Measurements from ENCODE around the gene CDRT15L2.
"Not testable (repeated sequence)": the region's sequence is repeated elsewhere in the genome, so short reads cannot be mapped to it uniquely, and the experiment has no call there.

Gene CDRT15L2

DNA sequence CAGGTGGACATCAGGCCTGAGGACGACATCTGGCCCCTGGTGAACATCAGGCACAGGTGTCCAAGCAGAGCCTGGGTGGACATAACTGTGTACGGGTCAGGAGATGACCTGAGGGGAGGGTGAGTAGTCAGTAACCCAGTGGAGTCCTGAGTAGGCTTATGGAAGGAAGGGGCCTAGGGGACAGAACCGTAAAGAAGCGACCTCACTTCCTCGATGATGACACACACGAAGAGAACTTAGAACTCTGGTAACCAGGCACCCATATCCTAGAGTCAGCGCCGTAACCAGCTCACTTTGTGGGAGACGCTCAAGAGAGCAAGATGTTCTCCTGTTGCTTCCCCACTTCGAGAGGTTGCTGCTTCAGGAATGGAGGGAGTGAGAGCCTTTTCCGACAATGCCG, at the start of gene CDRT15L2:
Gene CDRT15L2, plus strand, starts transcription at position 301 of the 400 bp plus-strand sequence. Its CDS starts 20 bp downstream, at position 321.
- H3K9me3 ChIP-seq (ENCODE audit: insufficient read depth, low read length); H3K27me3 ChIP-seq (ENCODE audit: insufficient read depth, insufficient read length); H3K4me1 ChIP-seq (ENCODE audit: insufficient read depth, insufficient read length); DNase-seq (ENCODE audit: low read depth, low spot score); H3K4me3 ChIP-seq (ENCODE audit: insufficient read length, low read depth); H3K36me3 ChIP-seq (ENCODE audit: insufficient read depth, insufficient read length, low read length); H3K9ac ChIP-seq (ENCODE audit: insufficient read length, low read depth): not testable (repeated sequence)

DNA sequence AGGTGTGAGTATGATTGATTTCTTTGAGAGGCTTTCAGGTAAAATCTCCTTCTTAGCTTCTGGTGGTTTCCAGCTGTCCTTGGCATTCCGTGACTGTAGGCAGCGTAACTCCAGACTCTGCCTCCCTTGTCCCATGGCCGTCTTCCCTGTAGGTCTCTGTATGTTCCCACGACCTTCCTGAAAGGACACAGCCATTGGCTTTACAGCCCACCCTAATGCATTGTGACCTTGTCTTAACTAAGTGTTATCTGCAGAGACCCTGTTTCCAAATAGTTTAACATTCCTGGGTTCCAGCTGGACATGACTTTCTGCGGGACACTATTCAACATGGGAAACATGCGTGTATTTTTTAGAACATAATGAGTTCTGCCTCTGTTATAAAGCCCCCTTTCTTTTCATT, 49.4 kb upstream of the CDRT15L2 start:
- not testable (repeated sequence) for H3K36me3 ChIP-seq (ENCODE audit: insufficient read depth, insufficient read length, low read length); H3K4me3 ChIP-seq (ENCODE audit: insufficient read length, low read depth); H3K27me3 ChIP-seq (ENCODE audit: insufficient read depth, insufficient read length); H3K4me1 ChIP-seq (ENCODE audit: insufficient read depth, insufficient read length); H3K9ac ChIP-seq (ENCODE audit: insufficient read length, low read depth); H3K9me3 ChIP-seq (ENCODE audit: insufficient read depth, low read length); DNase-seq (ENCODE audit: low read depth, low spot score)

DNA sequence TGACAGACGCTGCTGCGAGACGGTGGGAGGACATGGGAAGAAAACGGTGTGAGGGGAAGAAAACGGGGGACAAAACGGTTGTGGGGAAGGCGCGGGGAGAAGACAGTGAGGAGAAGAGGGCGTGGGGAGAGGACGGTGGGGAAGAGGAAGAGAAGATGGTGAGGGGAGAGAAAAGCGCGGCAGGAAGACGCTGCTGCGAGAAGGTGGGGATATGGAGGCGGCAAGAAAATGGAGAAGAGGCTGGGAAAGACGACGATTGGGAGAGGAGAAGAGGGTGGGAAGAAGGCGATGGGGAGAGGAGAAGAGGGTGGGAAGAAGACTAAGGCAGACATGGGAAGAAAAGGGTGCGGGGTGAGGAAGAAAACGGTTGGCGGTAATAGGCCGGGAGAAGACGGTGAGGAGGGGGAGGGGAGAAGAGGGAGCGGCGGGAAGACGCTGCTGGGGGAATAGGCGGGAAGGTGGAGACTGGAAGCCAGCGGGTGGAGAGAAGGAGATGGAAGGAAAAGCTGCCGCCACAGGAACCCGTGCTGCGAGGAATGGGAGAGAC, 46.9 kb upstream of the CDRT15L2 start:
- not testable (repeated sequence) for H3K27me3 ChIP-seq (ENCODE audit: insufficient read depth, insufficient read length); H3K4me3 ChIP-seq (ENCODE audit: insufficient read length, low read depth); H3K9me3 ChIP-seq (ENCODE audit: insufficient read depth, low read length); DNase-seq (ENCODE audit: low read depth, low spot score); H3K9ac ChIP-seq (ENCODE audit: insufficient read length, low read depth); H3K36me3 ChIP-seq (ENCODE audit: insufficient read depth, insufficient read length, low read length); H3K4me1 ChIP-seq (ENCODE audit: insufficient read depth, insufficient read length)

DNA sequence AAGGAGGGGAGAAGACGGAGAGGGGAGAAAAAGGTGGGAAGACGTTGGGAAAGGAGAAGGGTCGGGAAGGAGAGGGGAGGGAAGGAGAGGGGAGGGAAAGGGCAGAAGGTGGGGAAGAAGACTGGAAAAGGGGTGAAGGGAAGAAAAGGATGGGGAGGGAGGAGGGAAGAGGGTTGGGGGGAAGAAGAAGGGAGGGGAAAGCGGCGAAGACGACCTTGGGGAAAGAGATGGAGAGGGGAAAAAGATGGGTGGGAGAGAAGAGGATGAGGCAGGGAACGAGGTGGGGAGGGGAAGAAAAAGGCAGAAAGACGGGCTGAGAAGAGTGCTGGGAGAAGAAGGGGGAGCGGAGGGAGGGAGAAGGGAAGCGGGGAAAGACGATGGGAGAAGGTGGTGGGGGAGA, 46.3 kb upstream of the CDRT15L2 start:
- H3K4me1 ChIP-seq (ENCODE audit: insufficient read depth, insufficient read length); H3K27me3 ChIP-seq (ENCODE audit: insufficient read depth, insufficient read length); H3K9me3 ChIP-seq (ENCODE audit: insufficient read depth, low read length); H3K9ac ChIP-seq (ENCODE audit: insufficient read length, low read depth); H3K4me3 ChIP-seq (ENCODE audit: insufficient read length, low read depth); H3K36me3 ChIP-seq (ENCODE audit: insufficient read depth, insufficient read length, low read length): not testable (repeated sequence)
- DNase-seq (ENCODE audit: low read depth, low spot score) = peak; percentile 9

DNA sequence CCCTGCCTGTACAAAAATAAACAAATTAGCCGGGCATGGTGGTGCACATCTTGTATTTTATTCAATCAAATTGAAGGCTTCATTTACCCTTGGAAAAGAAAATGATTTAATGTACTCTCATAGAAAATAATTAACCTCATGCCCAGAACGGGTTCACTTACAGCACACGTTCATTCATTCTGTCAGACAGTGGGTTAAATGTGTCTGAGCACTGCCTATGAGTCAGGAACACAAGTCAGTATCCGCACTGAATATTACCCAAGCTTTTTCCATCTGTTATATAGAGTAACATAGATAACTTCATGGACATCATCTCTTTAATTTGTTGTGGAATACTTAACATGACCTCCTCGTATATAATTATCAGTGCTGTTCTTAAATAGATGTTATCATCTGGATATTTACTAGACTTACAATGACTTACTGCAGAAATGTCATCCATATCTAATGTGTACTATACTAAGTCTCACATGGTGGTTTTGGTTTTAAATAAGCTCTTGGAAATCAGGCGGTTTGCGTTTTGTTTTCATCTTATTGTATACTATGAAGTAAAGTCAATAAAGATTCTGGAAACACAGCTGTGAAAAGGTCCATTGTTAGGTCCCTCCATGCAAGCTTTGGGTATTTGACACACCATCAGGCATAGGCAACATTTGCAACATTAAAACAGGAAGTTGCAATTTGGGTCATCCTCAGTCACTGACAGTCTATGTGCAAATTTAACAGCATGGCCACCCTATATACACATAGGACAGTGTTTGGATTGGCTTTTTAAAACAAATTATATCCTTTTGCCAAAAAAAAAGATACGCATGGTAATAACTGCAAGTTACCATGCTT, 44.6 kb upstream of the CDRT15L2 start:
- H3K9me3 ChIP-seq (ENCODE audit: insufficient read depth, low read length); H3K9ac ChIP-seq (ENCODE audit: insufficient read length, low read depth); H3K4me1 ChIP-seq (ENCODE audit: insufficient read depth, insufficient read length); H3K27me3 ChIP-seq (ENCODE audit: insufficient read depth, insufficient read length); H3K4me3 ChIP-seq (ENCODE audit: insufficient read length, low read depth); H3K36me3 ChIP-seq (ENCODE audit: insufficient read depth, insufficient read length, low read length); DNase-seq (ENCODE audit: low read depth, low spot score): not testable (repeated sequence)

DNA sequence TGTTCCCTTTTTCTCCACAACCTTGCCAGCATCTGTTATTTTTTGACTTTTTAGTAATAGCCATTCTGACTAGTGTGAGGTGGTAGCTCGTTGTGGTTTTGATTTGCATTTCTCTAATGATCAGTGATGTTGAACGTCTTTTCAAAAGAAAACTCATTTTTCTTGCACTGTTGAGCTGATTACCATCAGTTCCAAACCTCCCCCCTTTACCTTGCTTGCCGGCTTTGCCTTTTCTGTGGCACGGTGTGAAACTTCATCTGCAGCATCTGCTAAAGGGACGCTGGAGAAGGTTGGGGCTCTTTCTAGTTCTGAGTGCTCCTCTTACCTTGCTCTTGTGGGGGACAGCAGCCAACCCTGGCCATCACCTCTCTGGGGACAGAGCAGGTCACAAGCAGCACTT, 39.1 kb upstream of the CDRT15L2 start:
- H3K27me3 ChIP-seq (ENCODE audit: insufficient read depth, insufficient read length); H3K36me3 ChIP-seq (ENCODE audit: insufficient read depth, insufficient read length, low read length); H3K9ac ChIP-seq (ENCODE audit: insufficient read length, low read depth); H3K4me3 ChIP-seq (ENCODE audit: insufficient read length, low read depth); H3K9me3 ChIP-seq (ENCODE audit: insufficient read depth, low read length); DNase-seq (ENCODE audit: low read depth, low spot score); H3K4me1 ChIP-seq (ENCODE audit: insufficient read depth, insufficient read length): not testable (repeated sequence)

DNA sequence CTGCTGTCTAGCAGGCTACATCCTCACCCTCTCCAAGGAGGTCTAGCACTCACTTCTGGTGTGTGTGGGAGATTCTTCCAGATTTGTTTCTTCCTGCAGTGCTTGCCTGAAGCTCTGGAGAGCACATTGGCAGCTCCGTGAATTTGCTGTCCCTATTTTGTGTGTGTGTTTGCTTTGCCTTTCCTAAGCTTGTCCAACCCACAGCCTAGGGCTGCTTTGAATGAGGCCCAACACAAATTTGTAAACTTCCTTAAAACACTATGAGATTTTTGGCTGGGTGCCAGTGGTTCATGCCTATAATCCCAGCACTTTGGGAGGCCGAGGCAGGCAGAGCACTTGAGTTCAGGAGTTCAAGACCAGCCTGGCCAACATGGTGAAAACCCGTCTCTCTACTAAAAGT, 38.7 kb upstream of the CDRT15L2 start:
- H3K9ac ChIP-seq (ENCODE audit: insufficient read length, low read depth); H3K27me3 ChIP-seq (ENCODE audit: insufficient read depth, insufficient read length); H3K9me3 ChIP-seq (ENCODE audit: insufficient read depth, low read length); DNase-seq (ENCODE audit: low read depth, low spot score); H3K4me1 ChIP-seq (ENCODE audit: insufficient read depth, insufficient read length); H3K4me3 ChIP-seq (ENCODE audit: insufficient read length, low read depth); H3K36me3 ChIP-seq (ENCODE audit: insufficient read depth, insufficient read length, low read length): not testable (repeated sequence)

DNA sequence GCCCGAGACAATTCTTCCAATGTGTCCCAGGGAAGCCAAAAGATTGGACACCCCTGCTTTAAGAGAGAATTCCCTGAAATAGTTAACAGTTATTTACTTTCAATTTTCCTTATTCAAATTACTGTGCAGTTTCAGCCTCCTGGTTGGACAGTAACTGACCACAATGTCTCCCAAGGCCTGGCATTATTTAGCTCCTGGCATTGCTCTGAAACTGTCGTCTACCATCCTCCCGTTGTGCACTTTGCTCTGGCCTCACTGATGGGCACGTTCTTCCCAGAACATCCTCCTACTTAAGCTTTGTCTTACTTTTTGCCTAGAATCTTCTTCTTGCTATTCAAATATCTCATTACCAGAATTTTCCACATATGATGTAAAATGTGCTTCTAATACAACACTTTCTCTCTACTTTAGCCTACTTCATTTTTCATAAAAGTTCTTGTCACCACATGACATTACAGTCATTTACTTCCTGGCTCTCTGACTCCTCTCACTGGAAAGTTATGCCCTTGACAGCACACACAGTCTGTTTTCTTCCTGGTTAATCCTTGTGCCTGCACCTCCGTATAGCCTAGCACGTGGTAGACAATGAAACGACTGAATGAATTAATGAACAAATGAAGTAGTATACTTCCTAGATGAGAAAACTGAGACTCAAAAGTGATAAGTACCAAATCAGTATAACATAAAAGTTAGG, 37.5 kb upstream of the CDRT15L2 start:
- H3K27me3 ChIP-seq (ENCODE audit: insufficient read depth, insufficient read length); H3K9ac ChIP-seq (ENCODE audit: insufficient read length, low read depth); DNase-seq (ENCODE audit: low read depth, low spot score); H3K36me3 ChIP-seq (ENCODE audit: insufficient read depth, insufficient read length, low read length); H3K4me3 ChIP-seq (ENCODE audit: insufficient read length, low read depth); H3K9me3 ChIP-seq (ENCODE audit: insufficient read depth, low read length); H3K4me1 ChIP-seq (ENCODE audit: insufficient read depth, insufficient read length): not testable (repeated sequence)

DNA sequence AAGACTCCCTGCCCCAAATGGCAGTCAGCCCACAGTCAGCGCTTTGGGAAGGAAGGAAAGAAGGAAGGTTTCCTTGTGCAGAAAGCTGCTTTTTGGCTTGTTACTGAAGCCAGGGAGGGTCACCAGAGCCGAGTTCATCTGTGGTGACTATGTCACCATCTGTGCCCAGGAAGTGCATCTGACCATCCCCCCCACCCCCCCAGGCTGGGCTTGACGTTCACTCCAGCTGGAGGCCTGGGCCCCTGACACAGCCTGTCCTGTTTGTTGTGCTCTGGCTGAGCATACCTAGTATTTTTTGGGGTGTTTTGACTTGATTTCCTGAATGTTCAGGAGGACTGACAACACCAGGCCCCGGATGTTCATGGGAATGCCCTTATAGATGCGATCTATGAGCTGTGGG, 31.6 kb upstream of the CDRT15L2 start:
- H3K9ac ChIP-seq (ENCODE audit: insufficient read length, low read depth); H3K4me3 ChIP-seq (ENCODE audit: insufficient read length, low read depth); H3K4me1 ChIP-seq (ENCODE audit: insufficient read depth, insufficient read length); H3K27me3 ChIP-seq (ENCODE audit: insufficient read depth, insufficient read length); DNase-seq (ENCODE audit: low read depth, low spot score); H3K36me3 ChIP-seq (ENCODE audit: insufficient read depth, insufficient read length, low read length); H3K9me3 ChIP-seq (ENCODE audit: insufficient read depth, low read length): not testable (repeated sequence)

DNA sequence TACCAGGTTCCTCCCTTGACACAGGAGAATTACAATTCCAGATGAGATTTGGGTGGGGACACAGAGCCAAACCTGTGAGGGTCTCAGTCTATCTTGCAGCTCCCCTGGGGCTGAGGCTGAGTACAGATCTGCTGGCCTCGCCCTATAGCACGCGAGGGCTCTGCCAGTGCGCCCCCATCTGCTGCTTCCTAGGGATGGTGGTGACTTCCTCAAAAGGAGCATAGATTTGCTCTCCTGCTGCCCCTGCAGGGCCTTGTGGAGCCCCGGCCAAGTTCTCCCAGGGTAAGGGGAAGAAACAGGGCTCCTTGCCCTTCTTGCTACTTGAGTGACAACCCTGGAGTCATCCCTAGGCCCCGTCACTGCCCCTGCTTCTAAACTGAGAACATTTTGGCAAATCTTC, 26.6 kb upstream of the CDRT15L2 start:
- not testable (repeated sequence) for H3K9ac ChIP-seq (ENCODE audit: insufficient read length, low read depth); DNase-seq (ENCODE audit: low read depth, low spot score); H3K4me3 ChIP-seq (ENCODE audit: insufficient read length, low read depth); H3K36me3 ChIP-seq (ENCODE audit: insufficient read depth, insufficient read length, low read length); H3K27me3 ChIP-seq (ENCODE audit: insufficient read depth, insufficient read length); H3K9me3 ChIP-seq (ENCODE audit: insufficient read depth, low read length); H3K4me1 ChIP-seq (ENCODE audit: insufficient read depth, insufficient read length)

DNA sequence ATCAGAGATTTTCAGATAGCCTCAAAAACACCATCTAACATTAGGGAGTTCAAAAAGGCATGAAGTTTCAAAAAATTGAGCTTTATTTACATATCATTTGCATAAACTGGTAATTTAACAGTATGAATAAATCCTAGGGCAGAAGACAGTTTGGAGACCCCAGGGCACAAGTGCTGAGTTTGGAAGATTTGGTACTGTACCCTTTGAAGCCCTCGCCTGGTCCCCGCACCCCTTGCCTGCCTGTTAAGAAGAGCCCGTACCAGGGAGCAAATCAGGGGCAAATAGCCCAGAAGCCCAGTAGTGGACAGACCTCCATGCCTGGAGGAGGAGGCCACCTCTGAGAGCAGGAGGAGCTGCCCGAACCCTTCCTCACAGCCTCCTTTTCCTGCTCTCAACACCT, 24.8 kb upstream of the CDRT15L2 start:
- H3K4me1 ChIP-seq (ENCODE audit: insufficient read depth, insufficient read length); H3K9me3 ChIP-seq (ENCODE audit: insufficient read depth, low read length); H3K9ac ChIP-seq (ENCODE audit: insufficient read length, low read depth); H3K27me3 ChIP-seq (ENCODE audit: insufficient read depth, insufficient read length); H3K36me3 ChIP-seq (ENCODE audit: insufficient read depth, insufficient read length, low read length); DNase-seq (ENCODE audit: low read depth, low spot score); H3K4me3 ChIP-seq (ENCODE audit: insufficient read length, low read depth): not testable (repeated sequence)

Measured in NT2/D1 (cell line).